HCT116 (cell line): ENCODE measurements around the gene SEC14L6.

ENCODE experiments used
- ATF3 ChIP-seq: IDR thresholded peaks from 2 replicates; pipeline ENCODE4 v1.6.1; 2012
- CTCF ChIP-seq, 3 experiments: fragments of 200-600 bp in 1 of 3; sonication (generic) in 1 of 3; IDR thresholded peaks in 2 of 3; conservative IDR thresholded peaks in 1 of 3; 2 replicates each; pipeline ENCODE4 v1.5.1; 2012 to 2017; ENCODE audit warnings: low read depth in 2 of 3, low read length in 2 of 3, antibody characterized with exemption in 1 of 3, borderline replicate concordance in 1 of 3, control low read depth in 1 of 3, mild to moderate bottlenecking in 1 of 3, mixed read lengths in 1 of 3, mixed run types in 1 of 3, moderate library complexity in 1 of 3; ENCODE audit not compliant: insufficient read depth in 1 of 3
- EGR1 ChIP-seq: IDR thresholded peaks from 2 replicates; pipeline ENCODE4 v1.6.1; 2012; ENCODE audit warnings: low read depth
- EZH2phosphoT487 ChIP-seq: fragments of 200-600 bp; IDR thresholded peaks from 2 replicates; pipeline ENCODE4 v1.6.1; 2018; ENCODE audit warnings: antibody characterized with exemption, borderline replicate concordance
- MAX ChIP-seq: IDR thresholded peaks from 2 replicates; pipeline ENCODE4 v1.6.1; 2012
- POLR2A ChIP-seq: IDR thresholded peaks from 2 replicates; pipeline ENCODE4 v1.7.0; 2011; ENCODE audit warnings: borderline replicate concordance; ENCODE audit not compliant: insufficient read depth, insufficient read length; ENCODE audit errors: extremely low read depth
- POLR2AphosphoS5 ChIP-seq: IDR thresholded peaks from 2 replicates; pipeline ENCODE4 v1.6.1; 2011; ENCODE audit warnings: mild to moderate bottlenecking, low read depth, low read length, moderate library complexity
- REST ChIP-seq: IDR thresholded peaks from 2 replicates; pipeline ENCODE4 v1.6.1; 2012; ENCODE audit warnings: low read depth

GRCh38 chr22:30574095-30574981 lies 27.8 kb upstream of the SEC14L6 start, which contains the start of gene GAL3ST1:
- TF ChIP-seq EGR1 (no peak), POLR2A (no peak), CTCF (IDR thresholded peaks at IDR 0.05 in 2 of 3, conservative IDR thresholded peaks at IDR 0.05 in 1 of 3; ENCODE audit: borderline replicate concordance in 1 of 3, insufficient read depth in 1 of 3, low read depth in 2 of 3, low read length in 2 of 3) (no peak), EZH2phosphoT487 (no peak), REST (no peak), POLR2AphosphoS5 (no peak), MAX (no peak), ATF3 (no peak)
